ENCODE measurements around the gene FANK1.

DNA sequence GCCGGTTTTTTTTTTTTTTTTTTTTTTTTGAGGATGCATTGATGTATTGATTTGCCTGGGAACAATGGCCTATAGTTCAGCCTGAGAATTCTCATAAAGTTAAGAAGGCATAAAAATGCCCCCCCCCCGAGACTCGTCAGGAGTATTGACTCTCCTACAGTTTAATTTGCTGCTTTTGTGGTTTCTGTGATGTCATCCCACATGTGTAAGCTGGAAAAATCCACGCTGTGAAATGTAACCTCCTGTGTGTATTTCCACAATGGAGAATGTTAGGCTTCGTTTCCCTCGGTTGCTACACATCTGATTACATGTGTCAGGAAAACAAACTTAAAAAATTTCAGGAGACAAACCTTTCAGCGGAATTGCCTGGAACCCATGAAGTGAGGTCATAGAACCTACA is 117.9 kb downstream of the FANK1 start:
- TF ChIP-seq, protein P1, sequence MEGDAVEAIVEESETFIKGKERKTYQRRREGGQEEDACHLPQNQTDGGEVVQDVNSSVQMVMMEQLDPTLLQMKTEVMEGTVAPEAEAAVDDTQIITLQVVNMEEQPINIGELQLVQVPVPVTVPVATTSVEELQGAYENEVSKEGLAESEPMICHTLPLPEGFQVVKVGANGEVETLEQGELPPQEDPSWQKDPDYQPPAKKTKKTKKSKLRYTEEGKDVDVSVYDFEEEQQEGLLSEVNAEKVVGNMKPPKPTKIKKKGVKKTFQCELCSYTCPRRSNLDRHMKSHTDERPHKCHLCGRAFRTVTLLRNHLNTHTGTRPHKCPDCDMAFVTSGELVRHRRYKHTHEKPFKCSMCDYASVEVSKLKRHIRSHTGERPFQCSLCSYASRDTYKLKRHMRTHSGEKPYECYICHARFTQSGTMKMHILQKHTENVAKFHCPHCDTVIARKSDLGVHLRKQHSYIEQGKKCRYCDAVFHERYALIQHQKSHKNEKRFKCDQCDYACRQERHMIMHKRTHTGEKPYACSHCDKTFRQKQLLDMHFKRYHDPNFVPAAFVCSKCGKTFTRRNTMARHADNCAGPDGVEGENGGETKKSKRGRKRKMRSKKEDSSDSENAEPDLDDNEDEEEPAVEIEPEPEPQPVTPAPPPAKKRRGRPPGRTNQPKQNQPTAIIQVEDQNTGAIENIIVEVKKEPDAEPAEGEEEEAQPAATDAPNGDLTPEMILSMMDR (IDR thresholded peaks at IDR 0.05; ENCODE audit: low read length), result no peak
- TF ChIP-seq EZH2 (optimal IDR thresholded peaks at IDR 0.05; ENCODE audit: low read depth, low read length) (no peak), EZH2phosphoT487 (IDR thresholded peaks at IDR 0.05; ENCODE audit: low read length) (no peak)

Measured in MM.1S (cell line).